Measurements from ENCODE around the gene E2F4. TPM values are rescaled to one million over a fixed set of nuclear protein-coding genes. Genes with fewer than 3 reads are reported as not detected.

The E2F4 gene
- total and polyA plus RNA-seq, 2 of the 8 experiments (the other 6 are each of a cell fraction or from before 2014, with no cell fraction given) = 79.9 to 157 TPM

GRCh38 chr16:67157106-67157748 is 34.7 kb upstream of the E2F4 start:
- Histone ChIP-seq H3K14ac (ENCODE audit: insufficient read length) (no peak overlapping the region), H2BK12ac (ENCODE audit: low read depth, low read length) (no peak overlapping the region), H3K4ac (replicated peaks; ENCODE audit: insufficient read length, low read depth, low read length) (no peak overlapping the region), H2AFZ (ENCODE audit: low read length) (no peak overlapping the region), H4K5ac (ENCODE audit: insufficient read length, low read depth, low read length) (no peak overlapping the region), H4K20me1 (replicated peaks in 1 of 2; ENCODE audit: control insufficient read depth in 1 of 2, insufficient read depth in 2 of 2, low read length in 2 of 2) (peaks cover 10 to 17% of the 10 kb centered on the region in 2 experiments), H3K36me3 (ENCODE audit: control insufficient read depth in 2 of 4, insufficient read depth in 4 of 4, low read length in 3 of 4) (no peaks in the 10 kb centered on the region), H3K27ac (ENCODE audit: low read depth, low read length) (no peak overlapping the region), H2BK5ac (ENCODE audit: low read depth, low read length) (no peak overlapping the region), H2BK15ac (ENCODE audit: low read length) (no peak overlapping the region), H2BK120ac (replicated peaks; ENCODE audit: low read depth, low read length) (no peak overlapping the region), H3K79me2 (ENCODE audit: control insufficient read depth in 1 of 2, insufficient read depth in 2 of 2, low read length in 2 of 2) (no peaks in the 10 kb centered on the region), H4K8ac (ENCODE audit: extremely low read depth, insufficient read depth, low read length) (no peak overlapping the region), H3K4me1 (replicated peaks in 1 of 4; ENCODE audit: control insufficient read depth in 3 of 4, insufficient read depth in 4 of 4, low read length in 3 of 4) (peaks cover 0 to 12% (median 6%) of the 10 kb centered on the region in 4 experiments; a peak in 6 of 7 replicates), H3K56ac (replicated peaks; ENCODE audit: insufficient read length, low read depth, low read length) (no peak overlapping the region), H3K9ac (replicated peaks in 1 of 4; ENCODE audit: extremely low read depth in 1 of 4, low read depth in 3 of 4, low read length in 3 of 4) (no peak overlapping the region), H2BK20ac (ENCODE audit: low read length) (no peak overlapping the region), H3K18ac (ENCODE audit: extremely low read depth, low read length) (no peak overlapping the region), H3K4me3 (ENCODE audit: extremely low read depth in 1 of 4, insufficient read depth in 2 of 4, low read depth in 3 of 4, low read length in 4 of 4) (no peak overlapping the region), H3K4me2 (ENCODE audit: insufficient read depth in 1 of 2, low read depth in 2 of 2, low read length in 2 of 2) (no peak overlapping the region), H2AK5ac (ENCODE audit: low read depth, low read length) (no peak overlapping the region), H3K23me2 (ENCODE audit: low read depth, low read length) (peaks cover 14% of the 10 kb centered on the region; the same call in 1 of the 2 replicates), H3K27me3 (replicated peaks in 1 of 4; ENCODE audit: control insufficient read depth in 3 of 4, extremely low read depth in 1 of 4, insufficient read depth in 3 of 4, low read length in 3 of 4) (peaks cover 88 to 100% (median 97%) of the 10 kb centered on the region in 4 experiments), H3K9me3 (ENCODE audit: insufficient read depth in 2 of 2, low read depth in 1 of 2, low read length in 1 of 2) (no peaks in the 10 kb centered on the region), H3K79me1 (ENCODE audit: low read depth, low read length) (no peaks in the 10 kb centered on the region), H4K91ac (replicated peaks; ENCODE audit: insufficient read length, low read length) (no peak overlapping the region), H3K23ac (ENCODE audit: insufficient read length) (no peak overlapping the region)
- no peak for FAIRE-seq
- WGBS, 2 experiments (ENCODE audit: extremely low coverage in 1 of 2, insufficient coverage in 1 of 2, insufficient read length in 1 of 2, insufficient replicate concordance in 2 of 2, low coverage in 1 of 2, low lambda C conversion rate in 2 of 2, missing lambda C conversion rate in 1 of 2) = 52% methylated on average over 6 of the region's 7 CpGs; no CpG with 5 or more reads in 1 of the 2 experiments
- ChIA-PET CTCF (ENCODE audit: partially characterized antibody) (interaction anchor here (0.6 to 14.1 kb wide), 24 partner anchors 8 to 203 kb away, joined by 3 to 291 read pairs (median 4); partner anchors contain the start of genes CES3, E2F4, FBXL8 and HSF4), POLR2A (ENCODE audit: partially characterized antibody) (interaction anchor here (0.9 to 1.5 kb wide), 2 partner anchors 17 to 208 kb away, joined by 4 to 10 read pairs; no protein-coding TSS in a partner anchor)
- no peak for DNase-seq (ENCODE audit: low read depth in 1 of 2, low spot score in 2 of 2)
- TF ChIP-seq SUZ12 (IDR thresholded peaks at IDR 0.05; ENCODE audit: low read length) (peak; percentile 44), SAP30 (IDR thresholded peaks at IDR 0.05; ENCODE audit: insufficient read depth, insufficient replicate concordance, low read length) (no peak), EZH2 (IDR thresholded peaks at IDR 0.05; ENCODE audit: low read depth, low read length, severe bottlenecking) (peak; percentile 66), E2F6 (IDR thresholded peaks at IDR 0.05) (no peak), KDM1A (IDR thresholded peaks at IDR 0.05; ENCODE audit: borderline replicate concordance, low read length) (no peak), EGR1 (IDR thresholded peaks at IDR 0.05; ENCODE audit: borderline replicate concordance, low read depth, low read length) (no peak)
